ENCODE measurements around the gene BLM.

BLM gene

GRCh38 chr15:90691982-90692773 lies 25.0 kb upstream of the BLM start:
- DNase-seq = no peak

GRCh38 chr15:90694987-90695386 lies 22.2 kb upstream of the BLM start:
- DNase-seq = no peak

- DNase-seq = no peak
Measured at GRCh38 chr15:90697175-90697574, 20.0 kb upstream of the BLM start.

- no peak for DNase-seq
Measured at GRCh38 chr15:90698629-90699028, 18.5 kb upstream of the BLM start.

GRCh38 chr15:90701048-90701447 lies 16.1 kb upstream of the BLM start:
- DNase-seq = no peak

GRCh38 chr15:90701880-90702630 lies 15.1 kb upstream of the BLM start:
- no peak for DNase-seq

- DNase-seq = no peak
Measured at GRCh38 chr15:90703455-90703854, 13.7 kb upstream of the BLM start.

- DNase-seq = no peak
Measured at GRCh38 chr15:90705212-90705611, 11.9 kb upstream of the BLM start.

GRCh38 chr15:90706394-90707327 lies 10.5 kb upstream of the BLM start:
- no peak for DNase-seq

GRCh38 chr15:90707489-90707888 lies 9.7 kb upstream of the BLM start:
- DNase-seq = no peak

- DNase-seq = no peak
Measured at GRCh38 chr15:90708516-90708915, 8.6 kb upstream of the BLM start.

- DNase-seq = no peak
Measured at GRCh38 chr15:90709278-90709677, 7.9 kb upstream of the BLM start.

- DNase-seq = no peak
Measured at GRCh38 chr15:90710436-90711027, 6.6 kb upstream of the BLM start.

GRCh38 chr15:90711418-90711824 lies 5.7 kb upstream of the BLM start:
- DNase-seq = no peak

GRCh38 chr15:90711842-90712241 lies 5.3 kb upstream of the BLM start:
- no peak for DNase-seq

- DNase-seq = no peak
Measured at GRCh38 chr15:90713081-90713480, 4.1 kb upstream of the BLM start.

GRCh38 chr15:90716317-90716975 lies 700 bp upstream of the BLM start:
- DNase-seq = peak; percentile 56

- DNase-seq = no peak
Measured at GRCh38 chr15:90718232-90718631, 1.1 kb downstream of the BLM start.

GRCh38 chr15:90720131-90720530 lies 3.0 kb downstream of the BLM start:
- no peak for DNase-seq

- DNase-seq = no peak
Measured at GRCh38 chr15:90729261-90729660, 12.1 kb downstream of the BLM start.

GRCh38 chr15:90730290-90730689 lies 13.1 kb downstream of the BLM start:
- no peak for DNase-seq

GRCh38 chr15:90735923-90736322 lies 18.8 kb downstream of the BLM start:
- no peak for DNase-seq

All from NCI-H774 (cell line).